Measurements from ENCODE around the gene PIP4K2B.

Gene PIP4K2B

GRCh38 chr17:38731526-38732294 lies 67.6 kb downstream of the PIP4K2B start:
- ChIA-PET POLR2A (no interaction called here), CTCF (interaction anchor here (0.7 to 2.5 kb wide), 16 partner anchors 10 to 421 kb away, joined by 3 to 18 read pairs (median 3); partner anchors contain the start of gene EPOP)
- DNase-seq (ENCODE audit: extremely low spot score), result no peak
- TF ChIP-seq CTCF (IDR thresholded peaks at IDR 0.05; ENCODE audit: control extremely low read depth, extremely low read depth, low read depth, missing control alignments), result no peak

GRCh38 chr17:38730526-38731379 lies 68.6 kb downstream of the PIP4K2B start:
- no peak for DNase-seq (ENCODE audit: extremely low spot score)
- POLR2A ChIA-PET, result no interaction called here
- TF ChIP-seq CTCF (IDR thresholded peaks at IDR 0.05; ENCODE audit: control extremely low read depth, extremely low read depth, low read depth, missing control alignments), result no peak
- CTCF ChIA-PET, result interaction anchor here (0.7 to 2.5 kb wide), 16 partner anchors 11 to 422 kb away, joined by 3 to 18 read pairs (median 3); partner anchors contain the start of gene EPOP

GRCh38 chr17:38729886-38730525 lies 69.3 kb downstream of the PIP4K2B start, which contains the start of gene CISD3:
Gene CISD3, plus strand, starts transcription at chr17:38730341. Its CDS starts 18 bp downstream, at chr17:38730359.
- POLR2A ChIA-PET, result no interaction called here
- DNase-seq (ENCODE audit: extremely low spot score), result peak; percentile 95
- peak; percentile 93 for TF ChIP-seq CTCF (IDR thresholded peaks at IDR 0.05; ENCODE audit: control extremely low read depth, extremely low read depth, low read depth, missing control alignments)
- CTCF ChIA-PET, result interaction anchor here (1.2 to 2.2 kb wide), 11 partner anchors 12 to 381 kb away, joined by 3 to 18 read pairs (median 4); no protein-coding TSS in a partner anchor

- no peak for TF ChIP-seq CTCF (IDR thresholded peaks at IDR 0.05; ENCODE audit: control extremely low read depth, extremely low read depth, low read depth, missing control alignments)
- DNase-seq (ENCODE audit: extremely low spot score), result no peak
- CTCF ChIA-PET, result interaction anchor here (0.6 to 3.5 kb wide), 9 partner anchors 11 to 435 kb away, joined by 3 to 21 read pairs (median 5); no protein-coding TSS in a partner anchor
- POLR2A ChIA-PET, result no interaction called here
Measured at GRCh38 chr17:38729368-38729885, 69.9 kb downstream of the PIP4K2B start.

GRCh38 chr17:38728290-38728831 lies 71.0 kb downstream of the PIP4K2B start:
- POLR2A ChIA-PET, result interaction anchor here (1.0 kb wide), 1 partner anchor 19 kb away, joined by 3 read pairs; no protein-coding TSS in a partner anchor
- no peak for DNase-seq (ENCODE audit: extremely low spot score)
- CTCF ChIA-PET, result interaction anchor here (0.7 to 3.5 kb wide), 15 partner anchors 9 to 437 kb away, joined by 3 to 21 read pairs (median 4); no protein-coding TSS in a partner anchor
- TF ChIP-seq CTCF (IDR thresholded peaks at IDR 0.05; ENCODE audit: control extremely low read depth, extremely low read depth, low read depth, missing control alignments), result no peak

Measured in GM10248 (cell line).